Stimulated activated CD8-positive, alpha-beta memory T cell treated with anti-CD3 and anti-CD28 coated beads, Interleukin-2, amount 100 ng/mL, for 1 hour (primary cell): ENCODE data around the gene RAPGEF2.

Source experiments
- DNase-seq, 2 donors: peaks; one replicate each; pipeline ENCODE4 v3.0.0-alpha.2; 2020; ENCODE audit warnings: low read depth in 2 of 2

RAPGEF2 gene

GRCh38 chr4:159279084-159279483 lies 176.2 kb downstream of the RAPGEF2 start:
- DNase-seq, result no peak

- DNase-seq, result no peak
Observed at GRCh38 chr4:159280442-159281172, 177.7 kb downstream of the RAPGEF2 start.

- no peak for DNase-seq
Observed at GRCh38 chr4:159281771-159282170, 178.9 kb downstream of the RAPGEF2 start.

- DNase-seq, result no peak
Observed at GRCh38 chr4:159282329-159282728, 179.4 kb downstream of the RAPGEF2 start.

- DNase-seq, result no peak
Observed at GRCh38 chr4:159282944-159283343, 180.1 kb downstream of the RAPGEF2 start.

GRCh38 chr4:159283696-159284095 lies 180.8 kb downstream of the RAPGEF2 start:
- DNase-seq, result no peak

- DNase-seq, result no peak
Observed at GRCh38 chr4:159284113-159284512, 181.2 kb downstream of the RAPGEF2 start.

- no peak for DNase-seq
Observed at GRCh38 chr4:159284733-159285132, 181.9 kb downstream of the RAPGEF2 start.

- no peak for DNase-seq
Observed at GRCh38 chr4:159287767-159288166, 184.9 kb downstream of the RAPGEF2 start.

- DNase-seq, result no peak
Observed at GRCh38 chr4:159289682-159290081, 186.8 kb downstream of the RAPGEF2 start.

- DNase-seq, result no peak
Observed at GRCh38 chr4:159290321-159291030, 187.6 kb downstream of the RAPGEF2 start.

- no peak for DNase-seq
Observed at GRCh38 chr4:159291176-159291575, 188.3 kb downstream of the RAPGEF2 start.

- DNase-seq, result no peak
Observed at GRCh38 chr4:159292137-159292896, 189.4 kb downstream of the RAPGEF2 start.

GRCh38 chr4:159293811-159294515 lies 191.1 kb downstream of the RAPGEF2 start:
- no peak for DNase-seq

- DNase-seq, result no peak
Observed at GRCh38 chr4:159296061-159296460, 193.2 kb downstream of the RAPGEF2 start.

- DNase-seq, result no peak
Observed at GRCh38 chr4:159297091-159297490, 194.2 kb downstream of the RAPGEF2 start.

- no peak for DNase-seq
Observed at GRCh38 chr4:159298502-159298901, 195.6 kb downstream of the RAPGEF2 start.

- DNase-seq, result no peak
Observed at GRCh38 chr4:159303435-159303834, 200.6 kb downstream of the RAPGEF2 start.

- no peak for DNase-seq
Observed at GRCh38 chr4:159305129-159305528, 202.2 kb downstream of the RAPGEF2 start.

GRCh38 chr4:159307929-159308328 lies 205.1 kb downstream of the RAPGEF2 start:
- DNase-seq, result no peak

GRCh38 chr4:159308566-159309340 lies 205.9 kb downstream of the RAPGEF2 start:
- no peak for DNase-seq
